Anterior cingulate cortex (tissue), 58 donors: Measurements from ENCODE around the gene KDM7A.
A peak's percentile ranks its signal among the peaks of the same experiment; 100 is the strongest.

Source experiments
- DNase-seq, 58 donors: peaks; one replicate each; lab custom pipeline; 2025; lab: John Stamatoyannopoulos, UW

KDM7A gene

GRCh38 chr7:140176811-140177702 lies at the start of gene KDM7A:
Gene KDM7A, minus strand, starts transcription at chr7:140176983. Its CDS starts 46 bp downstream, at chr7:140176937.
- DNase-seq, result peak; percentile 32 to 92 (median 84)

GRCh38 chr7:140225562-140226249 lies 48.9 kb upstream of the KDM7A start:
- peak in 7 of 58 donors; percentile 2 to 18 (median 12) for DNase-seq

GRCh38 chr7:140223515-140224221 lies 46.9 kb upstream of the KDM7A start:
- no peak for DNase-seq

- DNase-seq, result no peak
Measured at GRCh38 chr7:140222814-140223213, 46.0 kb upstream of the KDM7A start.

GRCh38 chr7:140219672-140220524 lies 43.1 kb upstream of the KDM7A start:
- no peak for DNase-seq

- DNase-seq, result no peak
Measured at GRCh38 chr7:140218656-140219055, 41.9 kb upstream of the KDM7A start.

- no peak for DNase-seq
Measured at GRCh38 chr7:140217750-140218501, 41.1 kb upstream of the KDM7A start.

- DNase-seq, result no peak
Measured at GRCh38 chr7:140215281-140215680, 38.5 kb upstream of the KDM7A start.

GRCh38 chr7:140214075-140214684 lies 37.4 kb upstream of the KDM7A start:
- DNase-seq, result peak in 2 of 58 donors; percentile 44 to 52

GRCh38 chr7:140213684-140214074 lies 36.9 kb upstream of the KDM7A start:
- no peak for DNase-seq

GRCh38 chr7:140212100-140212881 lies 35.5 kb upstream of the KDM7A start:
- DNase-seq, result no peak

- DNase-seq, result no peak
Measured at GRCh38 chr7:140211698-140212097, 34.9 kb upstream of the KDM7A start.

- peak in 19 of 58 donors; percentile 7 to 50 (median 19) for DNase-seq
Measured at GRCh38 chr7:140209866-140210609, 33.3 kb upstream of the KDM7A start.

- DNase-seq, result no peak
Measured at GRCh38 chr7:140206616-140207389, 30.0 kb upstream of the KDM7A start.

GRCh38 chr7:140205600-140205999 lies 28.8 kb upstream of the KDM7A start:
- DNase-seq, result no peak

- DNase-seq, result no peak
Measured at GRCh38 chr7:140203556-140203955, 26.8 kb upstream of the KDM7A start.
